HEK293 (cell line): Measurements from ENCODE around the gene MAPK9.

Experiments used
- SCRT1 ChIP-seq: fragments of 450-650 bp; formaldehyde crosslinking; IDR thresholded peaks from 2 replicates; pipeline ENCODE4 v1.5.1; 2016; ENCODE audit warnings: missing biosample characterization, missing genetic modification characterization, borderline replicate concordance
- TF ChIP-seq, protein P1 (sequence below): fragments of 450-650 bp; IDR thresholded peaks from 2 replicates; pipeline ENCODE4 v1.5.1; 2018; ENCODE audit warnings: missing biosample characterization, missing genetic modification characterization

- TF ChIP-seq, protein P1, sequence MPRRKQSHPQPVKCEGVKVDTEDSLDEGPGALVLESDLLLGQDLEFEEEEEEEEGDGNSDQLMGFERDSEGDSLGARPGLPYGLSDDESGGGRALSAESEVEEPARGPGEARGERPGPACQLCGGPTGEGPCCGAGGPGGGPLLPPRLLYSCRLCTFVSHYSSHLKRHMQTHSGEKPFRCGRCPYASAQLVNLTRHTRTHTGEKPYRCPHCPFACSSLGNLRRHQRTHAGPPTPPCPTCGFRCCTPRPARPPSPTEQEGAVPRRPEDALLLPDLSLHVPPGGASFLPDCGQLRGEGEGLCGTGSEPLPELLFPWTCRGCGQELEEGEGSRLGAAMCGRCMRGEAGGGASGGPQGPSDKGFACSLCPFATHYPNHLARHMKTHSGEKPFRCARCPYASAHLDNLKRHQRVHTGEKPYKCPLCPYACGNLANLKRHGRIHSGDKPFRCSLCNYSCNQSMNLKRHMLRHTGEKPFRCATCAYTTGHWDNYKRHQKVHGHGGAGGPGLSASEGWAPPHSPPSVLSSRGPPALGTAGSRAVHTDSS, result no peak
- no peak for TF ChIP-seq SCRT1
Measured at GRCh38 chr5:180217797-180218196, 74.1 kb downstream of the MAPK9 start.
